Hepatic stellate cell (primary cell): ENCODE measurements around the gene EXOC6.

ENCODE experiments used
- DNase-seq: peaks from one replicate; pipeline ENCODE4 v3.0.0; 2011; ENCODE audit warnings: low spot score

EXOC6 gene

DNA sequence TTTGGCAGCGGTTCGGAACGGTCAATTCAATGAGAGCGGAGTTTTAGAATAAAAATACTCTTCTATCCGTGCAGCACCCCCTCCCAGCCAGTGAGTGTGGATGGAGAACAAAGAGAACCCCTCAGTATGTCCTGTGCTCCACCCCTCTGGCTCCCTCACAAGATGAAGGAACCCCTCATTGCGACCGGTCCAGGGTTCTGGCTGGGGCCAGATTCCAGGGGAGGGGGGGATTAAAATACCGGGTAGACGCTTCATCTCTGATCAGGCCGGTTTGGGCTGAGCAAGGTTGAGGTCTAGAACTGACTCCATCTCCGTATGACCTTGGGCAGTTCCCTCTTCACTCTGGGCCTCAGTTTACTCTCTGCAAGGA, 218.2 kb downstream of the EXOC6 start:
- DNase-seq = no peak

DNA sequence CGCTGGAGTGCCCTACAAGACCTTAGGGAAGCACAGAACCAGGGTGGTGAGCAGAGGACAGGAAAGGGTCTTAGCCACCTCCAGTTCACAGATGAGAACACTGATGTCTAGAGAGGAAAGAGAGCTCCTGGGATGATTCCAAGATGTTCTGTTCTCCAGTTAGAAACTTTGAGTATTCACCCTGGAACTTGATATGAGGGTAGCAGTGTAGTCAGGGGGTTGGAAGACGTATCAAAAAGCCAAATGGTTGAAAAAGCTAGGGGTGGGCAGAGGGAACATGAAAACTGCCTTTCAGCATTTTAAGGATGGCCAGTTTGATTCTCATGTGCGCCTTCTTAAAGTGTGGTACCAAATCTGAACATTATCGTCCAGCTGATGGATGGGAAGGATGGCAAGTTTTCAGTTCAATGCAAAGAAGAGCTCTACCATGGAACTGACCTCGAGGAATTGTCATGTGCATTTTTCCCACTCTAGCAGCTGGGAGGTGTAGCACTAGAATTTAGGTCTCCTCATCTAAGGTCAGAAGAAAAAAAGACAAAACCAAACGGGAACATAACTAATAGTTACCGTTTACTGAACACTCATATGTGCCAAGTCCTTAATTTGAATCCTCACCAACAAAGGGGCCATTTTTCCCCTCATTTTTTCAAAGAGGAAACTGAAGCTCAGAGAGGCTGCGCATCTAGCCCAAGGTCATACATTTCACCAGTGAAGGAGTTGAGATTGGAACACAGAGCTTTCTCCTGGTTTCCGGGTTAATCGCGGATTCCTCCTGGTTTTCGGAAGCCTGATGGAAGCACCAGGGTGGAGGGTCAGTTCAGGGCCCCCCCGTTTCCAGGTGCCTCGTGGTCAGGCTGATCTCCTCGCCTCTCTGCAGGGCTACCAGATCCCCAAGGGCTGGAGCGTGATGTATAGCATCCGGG, 219.4 kb downstream of the EXOC6 start:
- no peak for DNase-seq

DNA sequence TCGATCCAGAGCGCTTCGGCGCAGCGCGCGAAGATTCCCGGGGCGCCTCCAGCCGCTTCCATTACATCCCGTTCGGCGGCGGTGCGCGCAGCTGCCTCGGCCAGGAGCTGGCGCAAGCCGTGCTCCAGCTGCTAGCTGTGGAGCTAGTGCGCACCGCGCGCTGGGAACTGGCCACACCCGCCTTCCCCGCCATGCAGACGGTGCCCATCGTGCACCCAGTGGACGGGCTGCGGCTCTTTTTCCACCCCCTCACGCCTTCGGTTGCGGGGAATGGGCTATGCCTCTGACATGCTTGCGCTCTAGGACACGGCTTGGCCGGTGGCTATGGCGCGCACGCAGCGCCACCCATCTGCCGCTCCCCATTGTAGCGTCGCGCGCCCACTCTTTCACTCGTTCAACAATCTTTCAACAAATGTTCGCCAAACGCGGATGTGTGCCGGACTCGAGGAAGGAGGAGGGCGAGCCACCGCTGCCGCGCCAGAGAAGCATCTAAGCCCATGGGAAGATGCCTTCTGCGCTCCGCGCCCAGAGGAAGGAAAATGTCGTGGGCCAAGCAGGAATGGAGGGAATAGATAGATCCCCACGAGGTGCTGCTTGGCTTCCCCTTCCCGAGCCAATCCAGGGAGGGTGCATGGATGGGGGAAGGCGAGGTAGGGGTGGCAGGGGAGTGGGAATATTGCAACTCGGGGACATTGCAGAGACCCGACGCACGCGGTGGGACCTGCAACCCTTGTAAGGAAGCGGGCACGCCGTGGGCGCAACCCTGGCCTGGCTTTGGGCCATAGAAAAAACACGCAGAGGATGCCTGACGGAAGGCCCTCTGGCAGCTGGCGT, 220.3 kb downstream of the EXOC6 start:
- DNase-seq = no peak

DNA sequence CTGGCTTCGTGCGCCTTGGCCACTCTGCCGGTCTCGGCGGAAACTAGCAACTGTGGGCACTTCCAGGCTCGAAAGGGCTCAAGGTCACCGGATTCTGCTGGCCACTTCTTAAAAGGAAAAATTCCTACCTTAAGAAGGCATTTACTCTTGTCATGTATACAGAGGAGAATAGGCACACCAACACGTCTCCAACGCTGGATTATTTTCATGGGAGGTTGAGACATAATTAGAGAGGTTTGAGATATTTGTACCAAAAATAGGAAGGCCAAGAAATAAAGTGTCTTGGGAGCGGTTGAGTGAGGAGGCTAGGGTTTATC, 220.9 kb downstream of the EXOC6 start:
- DNase-seq = no peak

DNA sequence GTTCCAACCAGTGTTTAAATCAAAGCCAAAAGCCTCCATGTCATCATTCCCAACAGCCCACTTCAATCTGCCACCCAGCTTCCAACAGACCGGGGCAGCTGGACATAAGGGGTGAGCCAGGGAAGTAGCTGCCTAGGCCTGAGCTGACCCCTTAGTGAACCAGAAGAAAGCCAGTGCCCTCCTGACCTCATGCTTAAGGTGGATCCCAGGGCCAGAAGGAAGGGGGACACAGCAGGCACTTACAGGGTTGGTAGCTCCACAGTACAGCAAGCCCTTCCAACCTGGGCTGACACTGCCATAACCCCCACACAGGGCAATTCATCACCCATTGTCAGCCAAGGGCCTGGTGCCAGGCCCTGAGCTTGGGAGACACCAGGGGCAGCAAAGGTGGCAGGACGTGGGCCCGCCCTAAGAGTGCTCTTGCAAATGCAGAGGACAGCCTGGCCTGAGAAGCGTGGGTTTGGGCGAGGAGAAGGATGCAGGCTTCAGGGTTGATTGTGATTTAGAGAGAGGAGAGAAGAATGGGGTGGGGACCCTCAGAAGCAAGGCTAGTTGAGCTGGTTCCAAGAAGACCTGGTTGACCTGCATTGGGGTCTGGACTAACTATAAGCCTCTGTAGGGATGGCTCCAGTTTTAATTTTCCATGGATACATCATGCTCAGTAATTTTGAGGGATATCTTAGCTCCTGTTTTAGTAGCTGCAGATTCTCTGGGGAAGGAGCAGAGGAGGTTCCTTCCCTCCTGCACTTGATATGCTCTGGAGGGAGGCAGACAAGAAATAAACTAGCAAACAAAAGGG, 222.3 kb downstream of the EXOC6 start:
- no peak for DNase-seq

DNA sequence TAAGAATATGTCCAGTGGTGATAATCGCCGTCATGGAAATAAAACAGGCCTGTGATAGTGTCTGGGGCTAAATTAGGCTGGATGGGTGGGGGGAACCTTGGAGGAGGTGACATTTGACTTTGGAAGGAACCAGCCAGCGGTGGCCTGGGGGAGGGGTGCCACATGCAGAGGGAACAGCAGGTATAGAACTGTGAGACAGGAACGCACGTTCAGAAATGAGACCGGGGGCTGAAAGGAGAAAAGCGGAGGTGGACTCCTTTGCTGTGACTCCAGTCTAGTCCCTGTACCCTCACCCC, 222.8 kb downstream of the EXOC6 start:
- DNase-seq = no peak

DNA sequence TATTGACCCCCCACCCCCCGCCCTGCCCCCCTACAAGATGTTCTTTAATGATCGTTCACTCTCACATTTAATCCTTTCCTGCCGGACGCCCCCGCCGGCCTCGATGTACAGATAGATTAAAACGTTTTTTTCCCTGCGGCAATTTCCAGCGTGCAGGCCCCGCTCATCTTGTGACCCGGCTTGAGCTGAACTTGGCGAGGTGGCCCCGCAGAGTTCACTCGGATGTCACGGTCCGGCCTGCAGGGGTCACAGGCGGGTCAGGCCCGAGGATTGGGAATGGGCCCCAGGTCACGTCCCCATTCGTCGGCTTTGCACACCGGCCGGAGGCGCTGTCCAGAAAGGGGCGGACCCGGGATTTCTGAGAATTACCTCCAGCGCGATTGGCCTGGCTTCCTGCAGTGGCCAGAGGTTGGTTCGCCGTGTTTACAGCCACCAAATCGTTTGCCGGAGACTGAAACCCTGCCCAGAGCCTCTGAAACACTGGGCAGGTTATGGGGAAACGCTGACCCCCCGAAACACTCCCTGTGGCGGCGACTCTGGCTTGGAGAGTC, 223.4 kb downstream of the EXOC6 start:
- DNase-seq = no peak

DNA sequence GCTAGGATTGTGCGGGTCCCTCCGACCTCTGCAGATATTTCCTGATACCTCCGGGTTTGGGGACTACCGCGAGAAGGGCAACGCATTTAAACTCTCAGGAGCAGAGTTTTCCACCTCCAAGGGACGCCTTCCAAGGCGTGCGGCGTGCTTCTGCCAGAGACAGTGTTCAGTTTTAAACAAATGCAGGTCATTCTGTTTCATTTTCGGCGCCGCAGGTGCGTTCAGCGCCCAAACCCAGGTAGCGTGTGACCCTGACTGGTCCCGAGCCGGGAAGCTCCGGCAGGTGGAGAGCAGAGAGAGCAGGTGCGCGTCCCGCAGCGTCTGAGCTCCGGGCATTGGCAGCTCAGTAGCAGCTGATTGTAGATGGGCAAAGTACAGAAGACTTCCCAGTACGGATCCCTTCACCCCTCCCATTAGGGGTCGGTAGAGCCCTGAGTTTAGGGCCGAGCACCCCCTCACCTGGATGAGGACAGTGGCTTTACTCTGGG, 223.9 kb downstream of the EXOC6 start:
- no peak for DNase-seq

DNA sequence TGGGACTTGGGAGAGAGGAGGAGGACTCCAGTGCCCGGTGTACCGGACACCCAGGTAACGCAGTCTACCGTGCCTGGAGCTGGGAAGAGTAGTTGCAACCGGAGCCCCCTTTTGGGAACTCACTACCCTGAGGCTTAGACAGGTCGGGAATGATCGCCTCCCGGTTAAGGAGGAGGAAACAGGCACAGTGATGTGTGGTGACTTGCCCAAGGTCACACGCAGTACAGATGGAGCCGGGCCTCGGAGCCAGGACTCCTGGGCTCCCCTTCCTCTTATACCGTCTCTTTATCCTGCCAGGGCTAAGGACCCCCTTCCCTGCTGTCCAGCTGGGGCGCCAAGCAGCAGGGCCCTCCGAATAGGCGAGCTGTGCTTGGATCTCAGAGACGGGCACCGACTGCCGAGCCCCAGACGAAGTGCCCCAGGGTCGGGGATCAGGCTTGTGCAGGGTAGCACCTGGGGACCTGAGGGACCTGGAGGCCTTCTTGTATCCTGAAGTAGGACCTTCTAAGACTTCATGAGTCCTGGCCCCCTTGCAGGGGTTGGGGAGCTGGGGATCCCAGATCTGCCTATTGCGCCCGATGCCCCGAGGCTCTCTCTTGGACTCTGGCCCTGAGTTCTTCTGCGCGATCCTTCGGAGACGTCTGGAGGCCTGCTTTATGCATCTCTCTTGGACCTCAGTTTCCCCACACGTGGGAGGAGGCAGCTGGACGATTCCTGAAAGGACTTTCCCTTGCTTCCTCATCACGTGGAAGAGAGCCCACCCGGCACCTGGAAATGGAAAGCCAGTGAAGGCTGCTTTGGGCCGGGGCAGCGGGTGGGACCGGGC, 224.6 kb downstream of the EXOC6 start:
- DNase-seq = no peak

DNA sequence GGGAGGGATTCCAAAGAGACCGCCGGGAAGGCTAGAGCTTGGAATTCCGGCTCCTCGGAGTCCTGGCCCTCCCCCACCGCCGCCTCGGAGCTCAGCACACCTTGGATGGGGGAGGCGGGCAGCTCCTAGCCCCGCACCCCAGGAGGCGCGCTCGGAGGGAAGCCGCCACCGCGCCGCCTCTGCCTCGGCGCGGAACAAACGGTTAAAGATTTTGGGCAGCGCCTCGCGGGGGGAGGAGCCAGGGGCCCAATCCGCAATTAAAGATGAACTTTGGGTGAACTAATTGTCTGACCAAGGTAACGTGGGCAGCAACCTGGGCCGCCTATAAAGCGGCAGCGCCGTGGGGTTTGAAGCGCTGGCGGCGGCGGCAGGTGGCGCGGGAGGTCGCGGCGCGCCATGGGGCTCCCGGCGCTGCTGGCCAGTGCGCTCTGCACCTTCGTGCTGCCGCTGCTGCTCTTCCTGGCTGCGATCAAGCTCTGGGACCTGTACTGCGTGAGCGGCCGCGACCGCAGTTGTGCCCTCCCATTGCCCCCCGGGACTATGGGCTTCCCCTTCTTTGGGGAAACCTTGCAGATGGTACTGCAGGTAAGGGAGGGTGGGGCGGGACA, 225.3 kb downstream of the EXOC6 start, which contains the start of gene CYP26A1:
CYP26A1 (plus strand) TSS at position 355 of the 608 bp plus-strand sequence; CDS start at position 397, 42 bp downstream.
- DNase-seq = no peak

DNA sequence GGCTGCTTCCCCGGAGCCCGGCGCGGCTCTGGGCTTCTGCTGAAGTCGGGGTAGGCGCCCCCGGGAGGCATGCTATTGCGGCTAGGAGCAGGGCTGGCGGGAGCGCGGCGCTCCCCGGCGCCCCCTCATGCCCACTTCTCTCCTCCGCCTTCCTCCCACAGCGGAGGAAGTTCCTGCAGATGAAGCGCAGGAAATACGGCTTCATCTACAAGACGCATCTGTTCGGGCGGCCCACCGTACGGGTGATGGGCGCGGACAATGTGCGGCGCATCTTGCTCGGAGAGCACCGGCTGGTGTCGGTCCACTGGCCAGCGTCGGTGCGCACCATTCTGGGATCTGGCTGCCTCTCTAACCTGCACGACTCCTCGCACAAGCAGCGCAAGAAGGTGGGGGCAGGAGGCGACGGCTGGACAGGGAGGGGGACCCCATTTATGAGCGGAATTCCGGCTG, 225.9 kb downstream of the EXOC6 start:
- DNase-seq = no peak

DNA sequence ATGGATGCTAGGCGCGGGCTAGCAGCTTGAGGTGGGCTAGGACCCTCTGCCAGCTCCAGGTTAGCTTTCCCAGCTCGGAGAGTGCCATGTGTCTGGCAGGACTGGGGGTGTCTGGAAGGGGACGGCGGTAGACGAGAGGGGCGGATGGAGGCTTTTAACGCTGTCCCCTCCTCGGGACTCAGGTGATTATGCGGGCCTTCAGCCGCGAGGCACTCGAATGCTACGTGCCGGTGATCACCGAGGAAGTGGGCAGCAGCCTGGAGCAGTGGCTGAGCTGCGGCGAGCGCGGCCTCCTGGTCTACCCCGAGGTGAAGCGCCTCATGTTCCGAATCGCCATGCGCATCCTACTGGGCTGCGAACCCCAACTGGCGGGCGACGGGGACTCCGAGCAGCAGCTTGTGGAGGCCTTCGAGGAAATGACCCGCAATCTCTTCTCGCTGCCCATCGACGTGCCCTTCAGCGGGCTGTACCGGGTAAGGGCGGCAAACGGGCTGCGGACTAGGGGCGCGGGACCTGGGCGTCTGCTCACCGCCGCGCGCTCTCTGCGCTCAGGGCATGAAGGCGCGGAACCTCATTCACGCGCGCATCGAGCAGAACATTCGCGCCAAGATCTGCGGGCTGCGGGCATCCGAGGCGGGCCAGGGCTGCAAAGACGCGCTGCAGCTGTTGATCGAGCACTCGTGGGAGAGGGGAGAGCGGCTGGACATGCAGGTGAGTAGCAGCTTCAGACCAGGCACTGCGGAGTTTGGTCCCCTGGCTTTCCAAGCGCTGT, 226.5 kb downstream of the EXOC6 start:
- DNase-seq = no peak

DNA sequence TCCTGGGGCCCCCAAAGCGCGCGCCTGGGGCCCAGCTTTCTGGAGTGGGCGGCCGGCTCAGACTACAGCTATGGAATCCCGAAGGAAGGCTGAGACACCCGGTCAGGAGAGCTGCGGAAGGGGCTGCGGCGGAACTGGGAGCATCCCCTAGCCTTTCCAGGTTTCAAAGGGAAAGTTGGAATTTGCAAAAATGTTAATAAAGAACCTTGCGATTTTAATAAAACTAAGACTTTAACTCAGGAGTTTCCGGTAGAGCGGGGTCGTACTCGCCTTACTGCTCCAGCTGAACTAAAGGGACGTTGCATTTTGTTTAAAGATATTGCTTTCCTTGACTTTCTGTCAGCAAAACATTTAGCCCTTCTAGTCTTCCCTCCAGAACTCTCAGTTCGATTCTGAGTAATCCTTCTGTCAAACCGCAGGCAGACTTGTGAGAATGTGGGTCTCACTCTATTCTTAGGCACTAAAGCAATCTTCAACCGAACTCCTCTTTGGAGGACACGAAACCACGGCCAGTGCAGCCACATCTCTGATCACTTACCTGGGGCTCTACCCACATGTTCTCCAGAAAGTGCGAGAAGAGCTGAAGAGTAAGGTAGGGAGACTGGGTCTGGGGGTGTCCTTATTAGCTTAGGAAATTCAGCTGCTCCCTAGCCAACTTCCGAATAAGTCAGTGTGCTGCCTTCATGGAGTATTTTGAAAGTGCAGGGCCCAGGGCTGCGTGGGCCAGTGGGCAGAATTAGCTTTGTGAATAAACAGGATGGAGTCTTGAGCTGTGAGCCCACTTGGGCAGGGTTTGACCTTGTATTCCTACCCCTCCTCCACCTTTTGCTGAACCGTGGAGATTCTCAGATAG, 227.3 kb downstream of the EXOC6 start:
- DNase-seq = no peak

DNA sequence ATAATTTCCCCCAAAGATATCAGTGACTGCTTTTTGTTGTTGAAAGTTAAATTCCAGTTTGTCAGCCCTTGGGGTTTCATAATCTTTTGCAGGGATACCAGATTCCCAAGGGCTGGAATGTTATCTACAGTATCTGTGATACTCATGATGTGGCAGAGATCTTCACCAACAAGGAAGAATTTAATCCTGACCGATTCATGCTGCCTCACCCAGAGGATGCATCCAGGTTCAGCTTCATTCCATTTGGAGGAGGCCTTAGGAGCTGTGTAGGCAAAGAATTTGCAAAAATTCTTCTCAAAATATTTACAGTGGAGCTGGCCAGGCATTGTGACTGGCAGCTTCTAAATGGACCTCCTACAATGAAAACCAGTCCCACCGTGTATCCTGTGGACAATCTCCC, 228.6 kb downstream of the EXOC6 start:
- no peak for DNase-seq

DNA sequence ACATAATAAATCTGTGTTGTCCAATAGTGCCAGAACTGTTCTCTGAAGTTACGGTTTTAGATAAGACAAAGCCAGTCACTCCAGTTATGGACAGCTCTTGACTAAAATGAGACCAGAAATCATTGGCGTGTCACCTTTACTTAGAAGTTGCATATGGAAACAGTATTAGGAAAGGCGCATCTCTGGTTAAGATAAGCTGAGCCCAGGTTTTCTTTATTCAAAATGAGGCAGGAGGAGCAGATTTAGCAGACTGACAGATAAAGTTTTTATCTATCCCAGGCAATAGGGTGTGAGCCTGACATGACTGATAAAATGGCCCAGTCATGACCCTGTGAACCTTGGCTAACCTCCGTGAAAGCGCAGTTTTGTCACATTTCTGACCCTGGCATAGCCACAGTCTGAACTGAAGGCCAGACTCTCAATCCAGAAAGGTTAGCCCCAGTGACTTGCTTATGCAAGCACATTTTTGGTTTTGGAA, 229.6 kb downstream of the EXOC6 start:
- DNase-seq = no peak

DNA sequence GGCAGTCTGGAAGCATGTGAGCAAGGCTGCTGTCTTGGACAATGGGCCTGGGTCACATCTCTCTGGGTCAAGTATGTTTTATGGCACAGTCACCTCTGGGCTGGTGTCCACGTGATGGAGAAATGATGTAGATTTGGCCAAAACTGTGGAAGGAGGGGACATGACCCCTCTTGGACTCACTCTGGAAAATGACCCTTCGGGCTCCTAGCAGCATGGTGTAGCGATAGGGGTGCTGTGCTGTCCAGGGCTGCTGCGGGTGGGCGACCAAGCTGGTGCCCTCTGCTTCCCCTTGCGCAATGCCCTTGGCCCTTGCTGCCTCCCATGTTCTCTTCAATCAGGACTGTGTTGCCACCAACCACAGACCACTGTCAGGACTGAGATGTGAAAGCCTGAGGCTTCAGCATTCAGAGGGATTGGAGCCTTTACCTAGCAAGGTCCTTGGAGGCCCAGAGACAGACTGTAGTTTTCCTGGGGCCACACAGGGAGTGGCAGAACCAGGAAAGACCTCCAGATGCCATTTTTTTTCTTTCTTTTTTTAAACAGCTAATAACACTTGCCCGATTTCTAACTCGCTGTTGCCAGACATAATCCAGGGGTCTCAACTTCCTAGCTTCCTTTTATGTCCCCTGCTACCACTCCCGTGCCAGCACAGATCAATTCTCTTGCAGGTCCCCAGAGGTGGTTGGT, 231.5 kb downstream of the EXOC6 start:
- no peak for DNase-seq

DNA sequence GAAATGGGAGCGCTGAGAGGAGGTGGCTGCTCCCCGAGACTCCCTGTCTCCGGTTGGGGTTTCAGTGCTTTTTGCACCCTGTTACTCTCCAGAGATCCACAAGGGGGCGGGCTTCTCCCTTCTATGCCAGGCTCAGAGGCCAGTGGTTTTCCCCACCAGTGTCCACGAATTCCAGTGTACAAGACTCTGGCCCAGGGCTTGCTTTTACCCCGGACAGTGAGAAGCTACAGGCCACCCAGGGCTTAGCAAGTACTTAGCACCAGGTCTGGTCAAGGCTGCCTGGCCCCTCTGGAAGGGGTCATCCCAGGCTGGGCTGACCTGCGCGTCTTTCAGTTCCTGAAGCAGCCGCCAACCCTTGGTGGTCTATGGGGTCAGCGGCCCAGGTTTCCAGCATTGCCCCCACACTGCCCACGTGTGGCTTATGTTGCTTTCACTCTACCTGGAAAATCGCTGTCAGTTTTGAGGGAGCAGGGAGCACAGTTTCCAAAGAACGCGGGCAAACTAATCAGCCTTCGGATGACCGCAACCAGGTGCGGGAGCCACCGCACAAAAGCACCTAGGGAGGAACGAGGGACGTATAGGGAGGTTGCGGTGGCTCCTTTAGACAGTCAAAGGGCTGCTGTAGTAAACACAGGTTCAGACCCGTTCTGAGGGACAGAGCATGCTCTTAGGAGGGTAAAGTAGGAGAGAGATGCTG, 232.2 kb downstream of the EXOC6 start:
- DNase-seq = peak; percentile 89

DNA sequence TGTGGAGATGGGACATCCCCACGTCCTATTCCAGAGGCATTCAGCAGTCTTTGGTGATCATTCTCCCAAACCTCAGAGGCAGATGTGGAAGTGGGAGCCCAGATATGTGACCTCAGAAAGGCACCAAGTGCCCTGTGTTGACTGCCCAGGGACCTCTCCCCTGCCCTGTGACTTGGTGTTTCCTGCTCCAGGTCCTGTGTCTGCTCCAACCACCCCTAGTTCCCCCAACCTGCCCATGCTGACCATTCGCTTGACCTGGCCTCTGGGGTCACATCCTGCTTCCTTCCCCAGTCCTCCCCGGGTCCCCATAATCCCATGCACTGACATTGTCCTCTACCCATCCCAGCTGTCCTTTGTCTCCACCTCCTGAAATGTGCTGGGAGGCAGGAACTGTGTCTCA, 233.0 kb downstream of the EXOC6 start:
- no peak for DNase-seq
